ENCODE results near the gene KLHL2. TPM values are rescaled to one million over a fixed set of nuclear protein-coding genes. Genes with fewer than 3 reads are reported as not detected.
A peak's percentile ranks its signal among the peaks of the same experiment; 100 is the strongest.

Gene KLHL2
- total RNA-seq, 1 donor from 2014 or later: 23.0 TPM

DNA sequence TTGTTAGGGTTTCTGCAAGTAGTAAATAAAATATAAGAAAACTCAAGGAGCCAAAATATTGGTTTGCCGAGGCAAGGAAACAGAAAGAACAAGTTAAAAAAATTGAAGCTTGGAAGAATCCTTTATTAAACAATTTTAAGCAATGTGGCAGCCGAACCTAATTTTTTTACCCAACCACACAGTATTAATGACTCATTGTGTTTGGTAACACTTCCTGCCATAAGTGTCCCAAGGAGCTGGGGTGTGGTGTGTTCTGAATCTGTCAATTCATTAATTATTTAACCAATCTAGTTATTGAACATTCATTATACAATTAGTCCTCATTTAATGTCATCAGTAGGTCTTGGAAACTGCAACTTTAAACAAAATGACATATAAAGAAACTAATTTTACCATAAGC is 152.1 kb downstream of the KLHL2 start:
- ATAC-seq (no peak), DNase-seq (ENCODE audit: low spot score) (no peak)

- no peak for DNase-seq (ENCODE audit: low spot score)
These were observed 152.8 kb downstream of the KLHL2 start for GRCh38 chr4:165360041-165360695.

DNA sequence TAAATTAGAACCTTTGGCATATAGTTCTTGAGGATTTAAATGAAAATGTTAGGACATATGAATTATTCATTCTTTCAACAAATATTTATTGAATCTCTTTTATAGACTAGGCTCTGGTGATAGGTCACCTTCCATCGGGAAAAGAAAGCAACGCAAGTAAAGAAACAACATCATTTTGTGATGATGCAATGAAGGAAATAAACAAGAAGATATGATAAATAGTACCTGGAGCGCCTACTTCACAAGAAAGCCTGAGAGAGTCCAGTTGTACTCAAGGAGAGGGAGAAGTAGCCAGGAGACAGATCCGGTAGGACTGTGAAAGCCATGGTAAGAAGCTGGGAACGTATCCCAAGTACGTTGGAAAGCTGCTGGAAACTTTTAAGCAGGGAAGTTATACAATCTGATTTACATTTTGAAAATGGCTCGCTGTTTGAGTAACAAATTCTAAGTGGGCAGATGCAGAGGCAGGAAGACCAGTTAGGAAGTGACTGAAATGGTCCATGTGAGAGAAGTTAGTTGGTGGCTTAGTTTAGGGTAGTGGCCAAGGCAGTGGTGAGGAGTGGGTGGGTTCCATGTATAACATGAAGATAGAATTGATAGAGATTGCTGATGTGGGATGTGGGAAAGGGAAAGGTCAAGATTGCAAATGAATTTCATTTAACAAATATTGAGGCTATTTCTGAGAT is 153.8 kb downstream of the KLHL2 start:
- DNase-seq (ENCODE audit: low spot score): no peak
- no peak for ATAC-seq

More at GRCh38 chr4:165360041-165360695, 152.8 kb downstream of the KLHL2 start:
- ATAC-seq: no peak

- DNase-seq (ENCODE audit: low spot score) (no peak), ATAC-seq (no peak)
These were observed 154.4 kb downstream of the KLHL2 start for GRCh38 chr4:165361810-165362209.

GRCh38 chr4:165364452-165365080 is 157.2 kb downstream of the KLHL2 start:
- DNase-seq (ENCODE audit: low spot score) (no peak), ATAC-seq (no peak)

DNA sequence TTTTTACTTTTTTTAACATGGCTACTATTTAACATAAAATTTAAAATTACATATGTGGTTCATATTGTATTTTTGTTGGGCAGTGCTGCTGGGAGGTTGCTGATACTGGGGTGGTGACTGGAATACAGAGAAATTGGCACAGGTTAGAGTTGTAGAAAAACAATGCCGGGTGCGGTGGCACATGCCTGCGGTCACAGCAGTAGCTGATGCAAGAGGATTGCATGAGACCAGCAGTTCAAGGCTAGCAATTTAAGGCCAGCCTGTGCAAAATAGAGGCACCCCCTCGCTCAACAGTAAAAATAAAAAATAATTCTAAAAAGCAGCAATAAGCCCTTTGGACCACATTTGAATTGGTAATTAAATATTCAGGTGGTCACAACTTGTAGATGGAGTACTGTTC is 159.7 kb downstream of the KLHL2 start:
- peak; percentile 68 for ATAC-seq

GRCh38 chr4:165368114-165368513 is 160.8 kb downstream of the KLHL2 start:
- ATAC-seq (no peak), DNase-seq (ENCODE audit: low spot score) (no peak)

More for the DNA sequence above, 159.7 kb downstream of the KLHL2 start:
- peak; percentile 67 for DNase-seq (ENCODE audit: low spot score)

DNA sequence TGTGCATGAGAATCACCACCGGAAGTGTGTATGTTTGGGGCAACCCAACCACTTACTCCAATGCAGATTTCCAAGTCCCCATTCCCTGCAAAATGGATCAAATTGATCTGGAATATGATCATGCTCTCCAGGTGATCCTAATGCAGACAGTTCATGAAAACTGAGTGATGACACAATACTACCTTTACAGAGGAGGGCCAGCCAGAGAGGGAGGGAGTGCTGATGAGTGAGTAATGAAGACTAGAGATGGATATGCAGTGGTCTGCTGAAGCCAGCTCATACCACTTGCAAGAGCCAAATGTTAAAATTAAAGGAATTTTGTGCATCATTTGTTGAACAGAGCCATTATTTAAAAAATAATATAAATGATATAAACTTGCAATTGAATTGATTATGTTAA is 161.2 kb downstream of the KLHL2 start:
- ATAC-seq (peak; percentile 47), DNase-seq (ENCODE audit: low spot score) (no peak)

- peak; percentile 91 for ATAC-seq
- DNase-seq (ENCODE audit: low spot score): peak; percentile 58
These were observed 162.2 kb downstream of the KLHL2 start for GRCh38 chr4:165369522-165369921.

DNA sequence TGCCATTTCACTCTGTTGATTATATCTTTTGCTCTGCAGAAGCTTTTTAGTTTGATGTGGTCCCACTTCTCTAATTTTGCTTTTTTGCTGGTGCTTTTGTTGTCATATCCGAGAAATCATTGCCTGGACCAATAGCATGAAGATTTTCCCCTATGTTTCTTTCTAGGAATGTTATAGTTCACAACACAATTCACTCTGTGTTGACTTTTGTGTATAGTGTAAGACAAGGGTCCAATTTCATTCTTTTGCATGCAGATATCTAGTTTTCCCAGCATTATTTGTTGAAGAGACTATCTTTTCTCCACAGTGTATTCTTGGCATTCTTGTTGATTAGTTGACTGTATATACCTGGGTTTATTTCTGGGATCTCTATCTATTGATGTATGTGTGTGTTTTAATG is 163.2 kb downstream of the KLHL2 start:
- no peak for ATAC-seq
- no peak for DNase-seq (ENCODE audit: low spot score)

Other genes starting within 250 kb of the KLHL2 start
- gene TRIM61, start 229.9 kb upstream of the KLHL2 start, total RNA-seq: 0.15 TPM
- not detected for gene TRIM60, start 175.6 kb upstream of the KLHL2 start, total RNA-seq
- gene TRIM75, start 153.7 kb upstream of the KLHL2 start, total RNA-seq: not detected
- gene TMEM192, start 94.7 kb upstream of the KLHL2 start, total RNA-seq: 26.5 TPM
- 93.5 TPM for gene MSMO1, start 120.1 kb downstream of the KLHL2 start, total RNA-seq
- 15.9 TPM for gene CPE, start 171.4 kb downstream of the KLHL2 start, total RNA-seq

Measured in left lobe of liver (tissue), 2 donors.